LNCaP clone FGC (cell line): ENCODE measurements around the gene ITGA1.

Source experiments
- DNase-seq: peaks from one replicate; pipeline ENCODE4 v3.0.0-alpha.2; 2011; ENCODE audit warnings: low read depth
- H3K4me3 ChIP-seq: 2 replicates; pipeline ENCODE4 v1.5.1; 2011; ENCODE audit warnings: mild to moderate bottlenecking, low read depth, low read length, control low read depth
- CTCF ChIP-seq: IDR thresholded peaks from 2 replicates; pipeline ENCODE4 v1.5.1; 2012; ENCODE audit warnings: mild to moderate bottlenecking; ENCODE audit not compliant: control insufficient read depth, insufficient read depth; ENCODE audit errors: extremely low read depth

The ITGA1 gene

GRCh38 chr5:52804981-52805380 is 17.3 kb downstream of the ITGA1 start:
- H3K4me3 ChIP-seq: no peak overlapping the region
- TF ChIP-seq CTCF: no peak
- DNase-seq: no peak

- H3K4me3 ChIP-seq: no peak overlapping the region
- DNase-seq: no peak
- no peak for TF ChIP-seq CTCF
These were observed 17.9 kb downstream of the ITGA1 start for GRCh38 chr5:52805615-52806014.

- no peak for DNase-seq
- no peak for TF ChIP-seq CTCF
- no peak overlapping the region for H3K4me3 ChIP-seq
These were observed 19.3 kb downstream of the ITGA1 start for GRCh38 chr5:52807037-52807436.

- no peak overlapping the region for H3K4me3 ChIP-seq
- no peak for TF ChIP-seq CTCF
- no peak for DNase-seq
These were observed 20.0 kb downstream of the ITGA1 start for GRCh38 chr5:52807723-52808122.

- no peak for DNase-seq
- TF ChIP-seq CTCF: no peak
- H3K4me3 ChIP-seq: no peak overlapping the region
These were observed 20.7 kb downstream of the ITGA1 start for GRCh38 chr5:52808316-52808901.

- TF ChIP-seq CTCF: no peak
- no peak overlapping the region for H3K4me3 ChIP-seq
- no peak for DNase-seq
These were observed 22.2 kb downstream of the ITGA1 start for GRCh38 chr5:52809884-52810283.

- H3K4me3 ChIP-seq: no peak overlapping the region
- no peak for DNase-seq
- no peak for TF ChIP-seq CTCF
These were observed 22.7 kb downstream of the ITGA1 start for GRCh38 chr5:52810426-52810825.
